Measurements from ENCODE around the gene SATB2. TPM values are rescaled to one million over a fixed set of nuclear protein-coding genes. Genes with fewer than 3 reads are reported as not detected.

Gene SATB2
- total RNA-seq, 1 donor from 2014 or later = 2.7 TPM

DNA sequence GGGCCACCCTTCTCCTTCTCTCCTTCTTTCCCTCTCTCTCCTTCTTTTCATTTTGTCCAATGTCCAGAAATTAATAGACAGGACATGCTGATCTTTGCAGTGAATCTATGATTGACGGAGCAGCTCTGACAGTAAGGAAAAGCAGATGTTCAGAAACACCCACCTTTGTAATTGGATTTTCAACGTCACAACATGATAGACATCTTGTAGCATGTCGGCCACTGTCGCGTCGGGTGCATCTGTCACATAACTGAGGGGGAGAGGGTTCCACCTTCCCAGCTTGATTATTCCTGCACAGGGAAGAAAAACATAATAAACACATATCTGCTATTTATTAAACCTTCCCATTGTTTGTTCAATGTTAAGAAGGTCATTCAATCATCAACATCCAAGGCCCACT is 76.2 kb downstream of the SATB2 start:
- TF ChIP-seq, protein P1, sequence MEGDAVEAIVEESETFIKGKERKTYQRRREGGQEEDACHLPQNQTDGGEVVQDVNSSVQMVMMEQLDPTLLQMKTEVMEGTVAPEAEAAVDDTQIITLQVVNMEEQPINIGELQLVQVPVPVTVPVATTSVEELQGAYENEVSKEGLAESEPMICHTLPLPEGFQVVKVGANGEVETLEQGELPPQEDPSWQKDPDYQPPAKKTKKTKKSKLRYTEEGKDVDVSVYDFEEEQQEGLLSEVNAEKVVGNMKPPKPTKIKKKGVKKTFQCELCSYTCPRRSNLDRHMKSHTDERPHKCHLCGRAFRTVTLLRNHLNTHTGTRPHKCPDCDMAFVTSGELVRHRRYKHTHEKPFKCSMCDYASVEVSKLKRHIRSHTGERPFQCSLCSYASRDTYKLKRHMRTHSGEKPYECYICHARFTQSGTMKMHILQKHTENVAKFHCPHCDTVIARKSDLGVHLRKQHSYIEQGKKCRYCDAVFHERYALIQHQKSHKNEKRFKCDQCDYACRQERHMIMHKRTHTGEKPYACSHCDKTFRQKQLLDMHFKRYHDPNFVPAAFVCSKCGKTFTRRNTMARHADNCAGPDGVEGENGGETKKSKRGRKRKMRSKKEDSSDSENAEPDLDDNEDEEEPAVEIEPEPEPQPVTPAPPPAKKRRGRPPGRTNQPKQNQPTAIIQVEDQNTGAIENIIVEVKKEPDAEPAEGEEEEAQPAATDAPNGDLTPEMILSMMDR (conservative IDR thresholded peaks at IDR 0.05; ENCODE audit: low read depth, low read length) = no peak
- no peak for DNase-seq (ENCODE audit: low read depth)
- H3K4me3 ChIP-seq (ENCODE audit: low read depth, low read length) = no peak overlapping the region

DNA sequence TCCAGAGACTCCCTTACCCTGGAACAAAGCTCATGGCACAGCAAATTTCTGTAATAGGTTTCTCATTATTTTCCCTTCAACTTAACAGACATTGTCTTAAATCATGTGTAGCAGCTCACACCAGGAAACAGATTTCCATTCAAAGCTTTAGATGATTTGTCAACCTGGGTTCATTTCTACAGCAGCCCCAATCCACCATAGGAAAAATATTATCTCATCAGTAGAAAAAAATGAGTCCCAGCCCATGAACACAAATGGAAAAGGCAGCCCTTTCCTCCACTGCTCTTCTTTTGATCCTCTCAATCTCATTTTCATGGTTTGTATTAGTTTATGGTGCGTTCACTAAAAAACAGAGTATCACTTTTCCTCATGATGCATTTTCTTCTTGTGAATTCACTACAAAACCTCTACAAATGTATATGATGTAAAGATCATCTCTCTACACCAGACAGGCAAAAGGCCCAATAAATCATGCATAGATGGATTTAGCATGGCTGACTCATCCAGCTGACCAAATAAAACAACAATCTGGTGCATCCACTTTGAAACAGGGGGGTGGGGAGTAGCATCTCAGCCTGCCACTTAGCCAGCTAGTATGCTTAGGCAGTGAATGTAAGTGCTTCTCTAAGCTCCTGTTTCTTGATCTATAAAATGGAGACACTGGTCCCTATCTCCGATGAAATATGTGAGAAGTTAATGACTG is 78.6 kb downstream of the SATB2 start:
- no peak for DNase-seq (ENCODE audit: low read depth)
- TF ChIP-seq, protein P1 (conservative IDR thresholded peaks at IDR 0.05; ENCODE audit: low read depth, low read length) = no peak
- H3K4me3 ChIP-seq (ENCODE audit: low read depth, low read length) = no peak overlapping the region

DNA sequence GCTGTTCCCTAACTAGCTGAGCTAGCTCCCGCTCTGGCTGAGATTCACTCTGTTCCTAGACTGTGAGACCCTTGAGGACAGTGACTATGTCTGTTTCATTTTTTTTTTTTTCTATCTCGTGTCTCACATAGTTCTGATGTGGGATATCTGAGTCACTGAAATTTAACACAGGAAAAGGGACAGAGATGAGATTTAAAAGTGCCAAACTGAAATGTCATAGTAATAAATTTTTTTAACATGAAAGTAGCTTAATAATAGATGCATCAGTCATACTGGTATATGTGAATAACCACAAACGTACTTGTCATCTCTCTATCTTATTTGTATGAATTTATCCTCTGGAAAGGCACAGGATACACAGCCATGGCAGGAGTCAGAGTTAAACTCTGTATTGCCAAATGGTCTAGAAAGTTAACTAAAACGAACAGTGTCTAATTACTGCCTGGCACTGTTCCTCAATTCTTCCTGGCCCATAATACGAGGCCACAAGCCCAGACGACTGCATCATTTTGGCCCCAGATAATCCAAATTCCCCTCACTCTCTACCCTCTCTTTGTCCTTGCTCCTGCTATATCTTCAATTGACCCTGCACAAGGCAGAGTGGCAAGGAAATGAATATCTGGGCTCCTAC is 87.5 kb downstream of the SATB2 start:
- TF ChIP-seq, protein P1 (conservative IDR thresholded peaks at IDR 0.05; ENCODE audit: low read depth, low read length) = no peak
- H3K4me3 ChIP-seq (ENCODE audit: low read depth, low read length) = no peak overlapping the region
- DNase-seq (ENCODE audit: low read depth) = no peak

DNA sequence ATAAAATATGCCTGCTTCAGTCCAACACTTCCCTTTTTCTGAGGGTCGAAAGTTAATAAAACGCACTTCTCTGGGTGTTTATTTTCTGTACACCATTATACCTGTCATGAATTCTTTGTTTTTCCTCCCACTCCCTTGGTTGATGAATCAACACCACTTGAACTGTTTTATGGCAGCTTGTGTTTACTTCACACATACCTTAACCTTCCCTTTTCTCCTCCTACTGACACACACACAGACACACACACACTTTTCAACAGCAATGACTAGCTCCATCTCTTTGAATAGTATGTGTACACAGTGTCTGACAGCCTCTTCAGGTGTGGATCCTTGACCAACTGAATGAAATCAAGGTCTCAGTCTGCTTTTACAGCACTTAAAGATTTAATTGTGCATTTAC is 91.3 kb downstream of the SATB2 start:
- no peak overlapping the region for H3K4me3 ChIP-seq (ENCODE audit: low read depth, low read length)
- peak; percentile 20 for DNase-seq (ENCODE audit: low read depth)
- TF ChIP-seq, protein P1 (conservative IDR thresholded peaks at IDR 0.05; ENCODE audit: low read depth, low read length) = no peak

DNA sequence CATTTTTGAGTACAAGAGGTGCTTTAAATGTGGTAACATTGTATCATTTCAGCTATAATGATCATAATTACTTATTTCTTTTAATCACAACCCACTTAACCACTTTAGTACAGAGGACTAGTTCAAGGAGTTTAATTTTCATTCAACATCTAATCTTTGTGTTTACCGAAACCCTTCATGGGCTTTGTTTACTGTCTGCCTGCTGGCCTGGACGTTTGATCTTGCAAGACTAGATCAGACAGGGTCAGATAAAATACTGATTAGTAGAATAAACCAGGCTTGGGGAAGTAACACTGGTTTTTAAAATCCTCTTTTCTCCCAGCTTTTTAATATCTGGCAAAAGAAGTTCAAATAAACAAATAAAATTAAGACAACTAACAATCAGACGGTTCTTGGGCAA is 93.6 kb downstream of the SATB2 start:
- TF ChIP-seq, protein P1 (conservative IDR thresholded peaks at IDR 0.05; ENCODE audit: low read depth, low read length) = no peak
- H3K4me3 ChIP-seq (ENCODE audit: low read depth, low read length) = no peak overlapping the region
- DNase-seq (ENCODE audit: low read depth) = no peak

DNA sequence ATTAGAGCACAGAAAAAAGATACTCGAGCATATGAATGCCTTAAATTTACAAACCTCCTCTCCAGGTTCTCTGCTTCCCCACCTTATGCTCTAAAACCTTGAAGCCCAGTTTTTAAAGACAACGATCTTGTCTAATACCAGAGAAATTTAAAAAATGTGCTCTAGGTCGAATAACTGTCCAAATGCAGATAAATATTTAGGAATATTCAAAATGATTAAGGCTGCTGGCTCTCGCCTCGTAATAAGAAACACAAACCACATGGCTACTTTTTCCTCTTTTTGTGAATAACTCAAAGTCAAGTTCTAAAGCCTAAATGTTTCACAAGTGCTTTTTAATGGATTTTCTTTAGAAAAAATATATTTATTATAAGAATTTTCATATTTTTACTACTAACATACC is 101.3 kb downstream of the SATB2 start:
- no peak overlapping the region for H3K4me3 ChIP-seq (ENCODE audit: low read depth, low read length)
- TF ChIP-seq, protein P1 (conservative IDR thresholded peaks at IDR 0.05; ENCODE audit: low read depth, low read length) = no peak
- DNase-seq (ENCODE audit: low read depth) = no peak

DNA sequence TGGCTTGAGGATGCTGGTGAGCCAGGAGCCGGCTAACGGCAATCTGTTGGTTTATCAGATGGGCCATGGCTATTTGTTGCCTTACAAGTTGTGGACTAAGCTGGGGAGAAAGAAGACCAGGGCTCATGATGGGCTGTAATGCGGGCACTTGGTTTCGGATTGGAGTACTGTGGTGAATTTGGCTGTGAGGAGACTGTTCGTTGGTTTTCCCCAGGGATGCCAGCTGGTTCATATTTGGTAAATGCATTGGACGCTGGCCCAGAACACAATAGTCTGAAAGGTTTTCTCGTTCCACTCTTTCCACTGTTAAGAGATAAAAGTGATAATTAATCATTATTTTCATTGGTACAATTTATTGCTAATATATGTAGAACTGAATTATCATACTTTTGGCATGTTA is 108.9 kb downstream of the SATB2 start:
- no peak overlapping the region for H3K4me3 ChIP-seq (ENCODE audit: low read depth, low read length)
- no peak for DNase-seq (ENCODE audit: low read depth)
- TF ChIP-seq, protein P1 (conservative IDR thresholded peaks at IDR 0.05; ENCODE audit: low read depth, low read length) = no peak
